A549 (cell line): ENCODE data around the gene ACAN. TPM values are rescaled to one million over a fixed set of nuclear protein-coding genes. Genes with fewer than 3 reads are reported as not detected.

Source experiments
- ATAC-seq, 2 experiments: fragments of 200-7000 bp in 1 of 2; fragments of >200 bp in 1 of 2; cut with Nextera tagmentation in 1 of 2; cut with Tn5 transposase in 1 of 2; 3 replicates each; pipeline versions ENCODE4 v1.8.0 to v1.9.1; 2018 to 2020; ENCODE audit warnings: mild to moderate bottlenecking in 1 of 2, moderate library complexity in 1 of 2
- CTCF ChIA-PET: fragments of 300-600 bp; sonication (Branson Sonifier 250); formaldehyde crosslinking; extraction: SDS; loops from one replicate; lab custom pipeline; 2021; ENCODE audit warnings: antibody characterized with exemption, inconsistent platforms; lab: Yijun Ruan, JAX
- POLR2A ChIA-PET: fragments of 350-600 bp; formaldehyde crosslinking; extraction: SDS; loops from one replicate; lab custom pipeline; 2021; ENCODE audit warnings: antibody characterized with exemption, inconsistent platforms; lab: Yijun Ruan, JAX
- DNase-seq, 2 experiments: peaks; one replicate each; pipeline versions ENCODE4 v3.0.0 to v3.0.0-alpha.2; 2011 to 2016; ENCODE audit warnings: low read depth in 1 of 2, low spot score in 1 of 2
- FAIRE-seq: peaks from 2 replicates; lab custom pipeline; 2011; peaks lifted over from hg19 to GRCh38; lab: Jason Lieb, UNC
- H3K27ac ChIP-seq, 2 experiments: fragments of >200 bp; sonication (Bioruptor Twin); formaldehyde crosslinking; 3 replicates each; pipeline ENCODE4 v1.5.1; 2016 to 2017
- H3K4me1 ChIP-seq: fragments of >200 bp; sonication (Bioruptor Twin); formaldehyde crosslinking; 3 replicates; pipeline ENCODE4 v1.6.1; 2016
- H3K4me2 ChIP-seq: fragments of >200 bp; sonication (Bioruptor Twin); formaldehyde crosslinking; 3 replicates; pipeline ENCODE4 v1.6.1; 2016
- H3K4me3 ChIP-seq: fragments of >200 bp; sonication (Bioruptor Twin); formaldehyde crosslinking; 3 replicates; pipeline ENCODE4 v1.5.1; 2016
- H3K9me3 ChIP-seq: fragments of >200 bp; sonication (Bioruptor Twin); formaldehyde crosslinking; 3 replicates; pipeline ENCODE4 v1.6.1; 2016
- BHLHE40 ChIP-seq: IDR thresholded peaks from 2 replicates; pipeline ENCODE4 v1.6.1; 2012; ENCODE audit warnings: low read depth, low read length, inconsistent platforms
- CBX8 ChIP-seq: fragments of 200-600 bp; sonication (generic); IDR thresholded peaks from 2 replicates; pipeline ENCODE4 v1.6.1; 2016
- CHD4 ChIP-seq: fragments of 200-600 bp; sonication (generic); IDR thresholded peaks from 2 replicates; pipeline ENCODE4 v1.6.1; 2016; ENCODE audit warnings: antibody characterized with exemption, mild to moderate bottlenecking, borderline replicate concordance
- E2F6 ChIP-seq: IDR thresholded peaks from 2 replicates; pipeline ENCODE4 v1.6.1; 2012; ENCODE audit warnings: low read depth, borderline replicate concordance
- EHF ChIP-seq: fragments of 250-450 bp; sonication (Bioruptor Pico); IDR thresholded peaks from 2 replicates; pipeline ENCODE4 v1.5.0; 2020; ENCODE audit warnings: mild to moderate bottlenecking
- FOXS1 ChIP-seq: fragments of 250-450 bp; sonication (Bioruptor Pico); IDR thresholded peaks from 2 replicates; pipeline ENCODE4 v1.5.0; 2020; ENCODE audit warnings: mild to moderate bottlenecking, moderate library complexity
- GATA3 ChIP-seq: IDR thresholded peaks from 2 replicates; pipeline ENCODE4 v1.6.1; 2012; ENCODE audit warnings: borderline replicate concordance
- HOXA7 ChIP-seq: fragments of 250-450 bp; sonication (Bioruptor Pico); IDR thresholded peaks from 2 replicates; pipeline ENCODE4 v1.5.0; 2020; ENCODE audit warnings: mild to moderate bottlenecking, moderate library complexity
- JUN ChIP-seq, 2 experiments: fragments of >200 bp; sonication (Bioruptor Twin); formaldehyde crosslinking; IDR thresholded peaks; 2 replicates in 1 of 2; 3 replicates in 1 of 2; pipeline ENCODE4 v1.6.1; 2016 to 2017
- MYC ChIP-seq: IDR thresholded peaks from 2 replicates; pipeline ENCODE4 v1.6.1; 2012; ENCODE audit warnings: mild to moderate bottlenecking, inconsistent platforms, low read length, improper control_type of control experiment, borderline replicate concordance
- NR3C1 ChIP-seq: fragments of >200 bp; sonication (Bioruptor Twin); formaldehyde crosslinking; IDR thresholded peaks from 3 replicates; pipeline ENCODE4 v1.6.1; 2017
- POLR2AphosphoS2 ChIP-seq: conservative IDR thresholded peaks from 2 replicates; pipeline ENCODE4 v1.6.1; 2012; ENCODE audit warnings: low read length, improper control_type of control experiment, inconsistent platforms
- SREBF2 ChIP-seq: fragments of 450-650 bp; IDR thresholded peaks from 2 replicates; pipeline ENCODE4 v1.6.1; 2014; ENCODE audit warnings: mild to moderate bottlenecking, moderate library complexity
- TP53 ChIP-seq: fragments of 250-450 bp; sonication (Bioruptor Pico); IDR thresholded peaks from 2 replicates; pipeline ENCODE4 v1.5.0; 2021; ENCODE audit warnings: mild to moderate bottlenecking, moderate library complexity
- WGBS: methylation state at CpG from one replicate; pipeline ENCODE4 v1.1.6; 2017; ENCODE audit errors: missing lambda C conversion rate; 5-methylcytosine and 5-hydroxymethylcytosine counted together
- polyA plus RNA-seq, 4 experiments: library from polyadenylated mRNA; depleted of rRNA in 3 of 4; stranded (reverse); fragments of >200 nt; fragmentation: RNase III in 1 of 4; extraction: RNeasy Plus Mini Kit Qiagen cat#74134 plus additional on column Dnase treatment in 1 of 4; gene quantifications; 2 replicates in 3 of 4; 3 replicates in 1 of 4; pipeline ENCODE4 v1.2.3, GENCODE V29; 2011 to 2017
- TF ChIP-seq, protein P1 (sequence below): fragments of 200-600 bp; sonication (generic); IDR thresholded peaks from 2 replicates; pipeline ENCODE4 v1.6.1; 2016; ENCODE audit warnings: antibody characterized with exemption, mild to moderate bottlenecking, moderate library complexity

ACAN gene
- polyA plus RNA-seq, 2 of the 4 experiments (the other 2 are of a cell fraction) = 0.01 TPM; not detected in 1

DNA sequence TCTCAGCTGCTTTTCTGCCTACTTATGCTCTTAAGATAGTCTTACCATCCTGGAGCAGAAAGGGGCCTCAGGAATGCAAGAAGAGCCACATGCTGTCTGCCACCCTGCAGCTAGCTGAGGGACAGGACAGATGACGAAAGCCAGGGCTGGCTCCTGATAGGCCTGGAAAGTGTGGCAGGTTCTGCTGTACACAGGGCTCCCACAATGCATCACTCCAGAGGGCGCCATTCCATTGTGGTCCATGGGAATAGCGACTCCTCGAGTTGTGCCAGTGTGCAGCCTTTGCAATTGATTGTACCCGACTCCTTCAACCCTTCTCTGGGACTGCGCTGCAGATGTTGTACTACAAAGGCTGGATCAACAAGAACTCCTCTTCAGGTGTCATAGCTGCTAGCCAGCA lies 11.2 kb downstream of the ACAN start (continued):
- no peak for TF ChIP-seq FOXS1
- TF ChIP-seq, protein P1, sequence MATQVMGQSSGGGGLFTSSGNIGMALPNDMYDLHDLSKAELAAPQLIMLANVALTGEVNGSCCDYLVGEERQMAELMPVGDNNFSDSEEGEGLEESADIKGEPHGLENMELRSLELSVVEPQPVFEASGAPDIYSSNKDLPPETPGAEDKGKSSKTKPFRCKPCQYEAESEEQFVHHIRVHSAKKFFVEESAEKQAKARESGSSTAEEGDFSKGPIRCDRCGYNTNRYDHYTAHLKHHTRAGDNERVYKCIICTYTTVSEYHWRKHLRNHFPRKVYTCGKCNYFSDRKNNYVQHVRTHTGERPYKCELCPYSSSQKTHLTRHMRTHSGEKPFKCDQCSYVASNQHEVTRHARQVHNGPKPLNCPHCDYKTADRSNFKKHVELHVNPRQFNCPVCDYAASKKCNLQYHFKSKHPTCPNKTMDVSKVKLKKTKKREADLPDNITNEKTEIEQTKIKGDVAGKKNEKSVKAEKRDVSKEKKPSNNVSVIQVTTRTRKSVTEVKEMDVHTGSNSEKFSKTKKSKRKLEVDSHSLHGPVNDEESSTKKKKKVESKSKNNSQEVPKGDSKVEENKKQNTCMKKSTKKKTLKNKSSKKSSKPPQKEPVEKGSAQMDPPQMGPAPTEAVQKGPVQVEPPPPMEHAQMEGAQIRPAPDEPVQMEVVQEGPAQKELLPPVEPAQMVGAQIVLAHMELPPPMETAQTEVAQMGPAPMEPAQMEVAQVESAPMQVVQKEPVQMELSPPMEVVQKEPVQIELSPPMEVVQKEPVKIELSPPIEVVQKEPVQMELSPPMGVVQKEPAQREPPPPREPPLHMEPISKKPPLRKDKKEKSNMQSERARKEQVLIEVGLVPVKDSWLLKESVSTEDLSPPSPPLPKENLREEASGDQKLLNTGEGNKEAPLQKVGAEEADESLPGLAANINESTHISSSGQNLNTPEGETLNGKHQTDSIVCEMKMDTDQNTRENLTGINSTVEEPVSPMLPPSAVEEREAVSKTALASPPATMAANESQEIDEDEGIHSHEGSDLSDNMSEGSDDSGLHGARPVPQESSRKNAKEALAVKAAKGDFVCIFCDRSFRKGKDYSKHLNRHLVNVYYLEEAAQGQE = no peak
- TF ChIP-seq CHD4 = no peak
- no peak for TF ChIP-seq MYC
- TF ChIP-seq HOXA7 (CRISPR knock-in tag) = no peak
- no peak for TF ChIP-seq SREBF2

DNA sequence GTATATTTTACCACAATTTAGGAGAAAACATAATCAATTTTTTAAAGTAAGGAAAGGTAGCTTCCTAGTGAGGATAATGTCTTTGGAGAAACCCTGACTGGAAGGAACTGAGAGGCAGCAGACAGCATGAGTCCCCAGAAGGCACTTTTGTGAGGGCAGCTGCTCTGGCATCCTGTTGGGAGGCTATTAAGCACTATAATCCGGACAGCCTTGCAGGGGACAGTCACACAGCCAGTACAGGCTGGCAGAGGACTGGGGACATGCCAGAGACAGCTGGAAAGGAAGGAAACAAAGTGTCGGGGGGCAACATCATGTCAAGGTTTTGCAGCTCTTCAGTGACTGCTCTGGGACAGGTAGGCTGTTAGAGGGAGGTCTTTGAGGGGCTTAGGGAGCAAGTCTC lies 15.7 kb downstream of the ACAN start:
- no peak overlapping the region for H3K27ac ChIP-seq
- ATAC-seq = no peak
- no peaks in the 10 kb centered on the region; the same call in 2 of the 3 replicates for H3K9me3 ChIP-seq
- H3K4me2 ChIP-seq = no peak overlapping the region
- no peak for TF ChIP-seq NR3C1
- TF ChIP-seq, all 56 proteins: peak for 0
- ChIA-PET CTCF (interaction anchor here (0.6 kb wide), 2 partner anchors 20 to 224 kb away, joined by 3 read pairs; no protein-coding TSS in a partner anchor), POLR2A (no interaction called here)
- H3K4me3 ChIP-seq = no peak overlapping the region
- 4% methylated on average over 2 of the region's 2 CpGs for WGBS
- no peaks in the 10 kb centered on the region for H3K4me1 ChIP-seq
- DNase-seq (no peak), FAIRE-seq (no peak)

GRCh38 chr15:88821993-88822392 lies 18.8 kb downstream of the ACAN start:
- ChIA-PET POLR2A (no interaction called here), CTCF (interaction anchor here (1.8 to 5.1 kb wide), 2 partner anchors 14 to 165 kb away, joined by 4 to 46 read pairs; no protein-coding TSS in a partner anchor)
- TF ChIP-seq GATA3 (no peak), BHLHE40 (no peak), POLR2AphosphoS2 (no peak), NR3C1 (no peak), TP53 (no peak), EHF (CRISPR knock-in tag) (no peak), CBX8 (no peak)
- TF ChIP-seq, protein P1 = no peak

DNA sequence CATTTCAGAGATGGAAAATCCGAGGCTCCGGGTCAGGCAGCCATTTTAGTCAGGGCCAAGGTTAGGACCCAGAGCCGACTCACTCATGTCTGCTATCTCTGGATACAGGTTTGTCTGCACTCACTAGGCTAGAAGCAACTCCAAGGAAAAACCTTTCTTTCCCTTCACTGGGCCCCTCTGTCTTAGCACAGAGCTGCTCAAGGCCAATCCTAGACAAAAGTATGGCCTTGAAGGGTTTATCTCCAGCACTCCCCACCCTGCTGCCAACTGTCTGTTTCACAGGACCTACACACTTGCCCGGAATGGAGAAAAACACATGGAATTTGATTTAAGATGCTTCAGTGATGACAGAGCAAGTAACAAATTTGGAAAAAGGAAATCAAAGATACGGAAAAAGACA lies 25.6 kb downstream of the ACAN start:
- Histone ChIP-seq H3K4me2 (no peak overlapping the region), H3K27ac (no peak overlapping the region), H3K4me3 (no peak overlapping the region), H3K9me3 (no peaks in the 10 kb centered on the region), H3K4me1 (no peaks in the 10 kb centered on the region)
- 54% methylated on average over 5 of the region's 5 CpGs for WGBS
- ATAC-seq (no peak), DNase-seq (no peak), FAIRE-seq (no peak)
- POLR2A ChIA-PET = no interaction called here
- CTCF ChIA-PET = interaction anchor here (1.2 to 15.7 kb wide), 3 partner anchors 11 to 173 kb away, joined by 3 to 297 read pairs (median 4); no protein-coding TSS in a partner anchor
- TF ChIP-seq JUN (IDR thresholded peaks at IDR 0.05) (no peak), E2F6 (no peak)

More at GRCh38 chr15:88821993-88822392, 18.8 kb downstream of the ACAN start:
- no peak for ATAC-seq
- WGBS = 37% methylated on average over 5 of the region's 5 CpGs
- H3K27ac ChIP-seq = no peak overlapping the region
- no peak overlapping the region for H3K4me2 ChIP-seq
- no peak for DNase-seq
- H3K4me1 ChIP-seq = no peaks in the 10 kb centered on the region
- FAIRE-seq = no peak
- H3K4me3 ChIP-seq = no peak overlapping the region
- no peaks in the 10 kb centered on the region; the same call in 2 of the 3 replicates for H3K9me3 ChIP-seq
